ENCODE results near the gene LRTM2. TPM values are rescaled to one million over a fixed set of nuclear protein-coding genes. Genes with fewer than 3 reads are reported as not detected.

The LRTM2 gene
- total RNA-seq, 1 experiment from 2014 or later = not detected

GRCh38 chr12:1853716-1854115, 33.4 kb downstream of the LRTM2 start:
- ChIA-PET POLR2A (no interaction called here), CTCF (no interaction called here)
- no peaks in the 10 kb centered on the region for H3K36me3 Mint-ChIP-seq (ENCODE audit: insufficient read depth, unreplicated experiment)
- DNase-seq = peak in 1 of 2 experiments; percentile 29
- no peaks in the 10 kb centered on the region for H3K9me3 Mint-ChIP-seq (ENCODE audit: unreplicated experiment)
- no peaks in the 10 kb centered on the region for H3K4me1 ChIP-seq
- H3K4me3 Mint-ChIP-seq (ENCODE audit: unreplicated experiment) = no peak overlapping the region
- H3K9me3 ChIP-seq = no peaks in the 10 kb centered on the region
- H3K27ac Mint-ChIP-seq (ENCODE audit: unreplicated experiment) = no peak overlapping the region
- no peak overlapping the region for H3K4me3 ChIP-seq (ENCODE audit: low read depth, low read length)
- TF ChIP-seq, protein P1, sequence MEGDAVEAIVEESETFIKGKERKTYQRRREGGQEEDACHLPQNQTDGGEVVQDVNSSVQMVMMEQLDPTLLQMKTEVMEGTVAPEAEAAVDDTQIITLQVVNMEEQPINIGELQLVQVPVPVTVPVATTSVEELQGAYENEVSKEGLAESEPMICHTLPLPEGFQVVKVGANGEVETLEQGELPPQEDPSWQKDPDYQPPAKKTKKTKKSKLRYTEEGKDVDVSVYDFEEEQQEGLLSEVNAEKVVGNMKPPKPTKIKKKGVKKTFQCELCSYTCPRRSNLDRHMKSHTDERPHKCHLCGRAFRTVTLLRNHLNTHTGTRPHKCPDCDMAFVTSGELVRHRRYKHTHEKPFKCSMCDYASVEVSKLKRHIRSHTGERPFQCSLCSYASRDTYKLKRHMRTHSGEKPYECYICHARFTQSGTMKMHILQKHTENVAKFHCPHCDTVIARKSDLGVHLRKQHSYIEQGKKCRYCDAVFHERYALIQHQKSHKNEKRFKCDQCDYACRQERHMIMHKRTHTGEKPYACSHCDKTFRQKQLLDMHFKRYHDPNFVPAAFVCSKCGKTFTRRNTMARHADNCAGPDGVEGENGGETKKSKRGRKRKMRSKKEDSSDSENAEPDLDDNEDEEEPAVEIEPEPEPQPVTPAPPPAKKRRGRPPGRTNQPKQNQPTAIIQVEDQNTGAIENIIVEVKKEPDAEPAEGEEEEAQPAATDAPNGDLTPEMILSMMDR (IDR thresholded peaks at IDR 0.05; ENCODE audit: insufficient read depth in 1 of 2, low read depth in 1 of 2, low read length in 1 of 2, severe bottlenecking in 1 of 2, unreplicated experiment in 1 of 2) = no peak
- H3K27me3 ChIP-seq (replicated peaks; ENCODE audit: control insufficient read depth, insufficient read depth, low read length) = peaks cover under 1% of the 10 kb centered on the region; the same call in 1 of the 2 replicates
- intact Hi-C loops (cut with micrococcal nuclease; ENCODE audit: unreplicated experiment) = no loop called here
- peaks cover 24% of the 10 kb centered on the region for H3K27me3 Mint-ChIP-seq (ENCODE audit: insufficient read depth, unreplicated experiment)
- H3K36me3 ChIP-seq (ENCODE audit: control insufficient read depth, insufficient read depth, low read length) = no peaks in the 10 kb centered on the region
- no TSS peak for BruUV-seq (replicated peaks)
- no peaks in the 10 kb centered on the region for H3K4me1 Mint-ChIP-seq (ENCODE audit: low read depth, unreplicated experiment)

GRCh38 chr12:1855241-1855640, 34.9 kb downstream of the LRTM2 start:
- CTCF ChIA-PET = interaction anchor here (0.5 kb wide), 1 partner anchor 326 kb away, joined by 7 read pairs; no protein-coding TSS in a partner anchor
- Histone ChIP-seq H3K4me3 (ENCODE audit: low read depth, low read length) (no peak overlapping the region), H3K9me3 (no peaks in the 10 kb centered on the region), H3K4me1 (no peaks in the 10 kb centered on the region), H3K27me3 (replicated peaks; ENCODE audit: control insufficient read depth, insufficient read depth, low read length) (0 out of 2 replicates have a peak, but pooled peaks cover 2% of the 10 kb centered on the region), H3K36me3 (ENCODE audit: control insufficient read depth, insufficient read depth, low read length) (no peaks in the 10 kb centered on the region)
- H3K36me3 Mint-ChIP-seq (ENCODE audit: insufficient read depth, unreplicated experiment) = no peaks in the 10 kb centered on the region
- H3K4me1 Mint-ChIP-seq (ENCODE audit: low read depth, unreplicated experiment) = no peaks in the 10 kb centered on the region
- TF ChIP-seq, protein P1 (IDR thresholded peaks at IDR 0.05; ENCODE audit: insufficient read depth in 1 of 2, low read depth in 1 of 2, low read length in 1 of 2, severe bottlenecking in 1 of 2, unreplicated experiment in 1 of 2) = no peak
- POLR2A ChIA-PET = no interaction called here
- intact Hi-C loops (cut with micrococcal nuclease; ENCODE audit: unreplicated experiment) = no loop called here
- peaks cover 25% of the 10 kb centered on the region for H3K27me3 Mint-ChIP-seq (ENCODE audit: insufficient read depth, unreplicated experiment)
- H3K27ac Mint-ChIP-seq (ENCODE audit: unreplicated experiment) = no peak overlapping the region
- H3K4me3 Mint-ChIP-seq (ENCODE audit: unreplicated experiment) = no peak overlapping the region
- DNase-seq = peak in 1 of 2 experiments; percentile 19
- no peaks in the 10 kb centered on the region for H3K9me3 Mint-ChIP-seq (ENCODE audit: unreplicated experiment)
- no TSS peak for BruUV-seq (replicated peaks)

- H3K27me3 Mint-ChIP-seq (ENCODE audit: insufficient read depth, unreplicated experiment) = peaks cover 17% of the 10 kb centered on the region
Observed at GRCh38 chr12:1857086-1857485, 36.7 kb downstream of the LRTM2 start.

More at GRCh38 chr12:1857086-1857485, 36.7 kb downstream of the LRTM2 start:
- Mint-ChIP-seq H3K27ac (ENCODE audit: unreplicated experiment) (no peak overlapping the region), H3K4me3 (ENCODE audit: unreplicated experiment) (no peak overlapping the region), H3K9me3 (ENCODE audit: unreplicated experiment) (no peaks in the 10 kb centered on the region), H3K4me1 (ENCODE audit: low read depth, unreplicated experiment) (no peaks in the 10 kb centered on the region), H3K36me3 (ENCODE audit: insufficient read depth, unreplicated experiment) (no peaks in the 10 kb centered on the region)
- H3K4me3 ChIP-seq (ENCODE audit: low read depth, low read length) = no peak overlapping the region
- H3K4me1 ChIP-seq = no peaks in the 10 kb centered on the region
- peak in 1 of 2 experiments; percentile 31 for DNase-seq
- ChIA-PET POLR2A (no interaction called here), CTCF (no interaction called here)
- TF ChIP-seq, protein P1 (IDR thresholded peaks at IDR 0.05; ENCODE audit: insufficient read depth in 1 of 2, low read depth in 1 of 2, low read length in 1 of 2, severe bottlenecking in 1 of 2, unreplicated experiment in 1 of 2) = no peak
- intact Hi-C loops (cut with micrococcal nuclease; ENCODE audit: unreplicated experiment) = no loop called here
- no TSS peak for BruUV-seq (replicated peaks)
- no peaks in the 10 kb centered on the region for H3K9me3 ChIP-seq
- no peaks in the 10 kb centered on the region for H3K36me3 ChIP-seq (ENCODE audit: control insufficient read depth, insufficient read depth, low read length)
- H3K27me3 ChIP-seq (replicated peaks; ENCODE audit: control insufficient read depth, insufficient read depth, low read length) = 0 out of 2 replicates have a peak, but pooled peaks cover 2% of the 10 kb centered on the region
